SH-SY5Y (cell line): Measurements from ENCODE around the gene ZFHX3.

Source experiments
- GATA2 ChIP-seq: IDR thresholded peaks from 2 replicates; pipeline ENCODE4 v1.6.1; 2011; ENCODE audit warnings: mild to moderate bottlenecking, low read depth, low read length
- GATA3 ChIP-seq: IDR thresholded peaks from 2 replicates; pipeline ENCODE4 v1.6.1; 2011; ENCODE audit warnings: low read depth, mild to moderate bottlenecking, low read length, moderate library complexity

GRCh38 chr16:72827866-72828265, 220.1 kb downstream of the ZFHX3 start:
- TF ChIP-seq GATA3: no peak
- no peak for TF ChIP-seq GATA2
